HG02973 (cell line): ENCODE data around the gene TPI1.
"Not testable (repeated sequence)": the region's sequence is repeated elsewhere in the genome, so short reads cannot be mapped to it uniquely, and the experiment has no call there.

Source experiments
- ATAC-seq: cut with Tn5 transposase; IDR thresholded peaks from one replicate; pipeline ENCODE4 v1.9.1; 2021; ENCODE audit warnings: moderate library complexity; ENCODE audit not compliant: unreplicated experiment

TPI1 gene

DNA sequence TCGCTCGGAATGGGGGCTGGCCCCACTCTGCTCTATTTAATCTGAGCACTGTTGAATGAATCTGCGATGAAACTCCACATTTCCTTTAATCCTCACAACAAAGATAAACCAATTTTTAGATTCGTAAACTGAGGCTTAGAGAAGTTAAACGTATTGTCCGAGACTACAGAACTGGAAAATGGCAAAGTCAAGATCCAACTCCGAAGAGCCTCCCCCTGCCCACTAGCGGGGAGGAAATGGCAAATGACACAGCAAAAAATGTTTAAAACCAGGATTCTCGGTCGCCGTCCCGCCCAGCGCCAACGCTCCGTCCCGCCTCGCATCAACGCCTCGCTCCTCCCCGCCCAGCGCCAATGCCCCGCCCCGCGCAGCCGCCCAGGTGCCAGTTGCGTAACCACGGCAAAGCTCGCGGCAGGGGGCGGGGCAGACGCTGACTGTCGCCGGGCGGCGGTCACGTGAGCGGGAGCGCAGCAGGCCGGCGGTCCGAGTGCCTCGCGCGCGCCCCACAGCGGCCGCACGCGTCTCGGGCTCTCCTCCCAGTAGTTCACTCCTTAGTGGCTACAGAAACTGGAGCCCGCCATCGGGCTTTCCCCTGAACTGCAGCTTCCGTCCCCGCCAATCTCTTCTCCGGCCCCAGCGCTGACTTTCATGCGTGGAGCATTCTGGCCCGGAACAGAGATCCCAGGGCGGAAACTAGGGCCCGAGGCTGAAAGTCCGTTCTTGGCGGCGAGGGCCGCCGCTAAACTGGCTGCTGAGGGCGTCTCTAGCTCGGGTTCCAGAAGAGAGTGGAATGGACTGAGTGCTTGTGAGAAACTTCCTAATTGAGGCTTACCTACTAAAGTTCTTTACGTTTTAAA lies 23.7 kb downstream of the TPI1 start:
- peak; percentile 91 for ATAC-seq

- no peak for ATAC-seq
Observed at GRCh38 chr12:6891646-6892001, 24.3 kb downstream of the TPI1 start.

GRCh38 chr12:6892683-6893082 lies 25.4 kb downstream of the TPI1 start:
- ATAC-seq: not testable (repeated sequence)

DNA sequence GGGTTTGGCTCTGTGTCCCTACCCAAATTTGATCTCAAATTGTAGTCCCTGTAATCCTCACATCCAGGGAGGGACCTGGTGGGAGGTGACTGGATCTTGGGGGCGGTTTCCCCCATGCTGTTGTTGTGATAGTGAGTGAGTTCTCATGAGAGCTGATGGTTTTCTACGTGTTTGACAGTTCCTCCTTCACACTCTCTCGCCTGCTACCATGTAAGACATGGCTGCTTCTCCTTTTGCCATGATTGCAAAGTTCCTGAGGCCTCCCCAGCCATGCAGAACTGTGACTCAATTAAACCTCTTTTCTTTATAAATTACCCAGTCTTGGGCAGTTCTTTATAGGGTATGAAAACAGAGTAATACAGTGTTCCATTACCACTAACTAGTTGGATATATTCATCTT lies 27.0 kb downstream of the TPI1 start:
- no peak for ATAC-seq

GRCh38 chr12:6896846-6897435 lies 29.6 kb downstream of the TPI1 start:
- ATAC-seq: no peak

GRCh38 chr12:6899427-6899826 lies 32.1 kb downstream of the TPI1 start:
- no peak for ATAC-seq

DNA sequence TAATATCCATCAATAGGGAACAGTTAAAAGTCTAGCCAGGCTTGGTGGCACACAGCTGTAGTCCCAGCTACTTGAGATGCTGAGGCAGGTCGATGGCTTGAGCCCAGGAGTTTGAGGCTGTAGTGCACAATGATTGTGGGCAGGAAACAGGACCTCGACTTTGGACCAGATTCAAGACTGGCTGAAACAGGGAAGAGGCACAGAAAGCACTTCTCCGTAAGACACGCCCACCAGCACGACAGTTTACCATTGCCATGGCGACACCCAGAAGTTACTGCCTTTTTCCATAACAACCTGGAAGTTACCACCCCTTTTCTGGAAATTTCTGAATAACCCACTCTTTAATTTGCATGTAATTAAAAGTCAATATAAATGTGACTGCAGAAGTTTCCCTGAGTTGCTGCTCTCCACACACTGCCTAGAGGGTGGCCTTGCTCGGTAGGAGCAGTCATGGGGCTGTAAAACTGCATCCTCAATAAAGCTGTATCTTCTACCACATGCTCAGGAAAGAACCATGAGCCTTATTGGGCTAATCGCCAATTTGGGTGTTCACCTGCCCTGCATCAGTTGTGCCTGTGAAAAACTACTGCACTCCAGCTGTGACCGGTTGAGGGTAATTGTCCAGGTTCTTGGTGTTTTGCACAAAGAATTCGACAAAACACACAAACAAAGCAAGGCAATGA lies 32.6 kb downstream of the TPI1 start:
- ATAC-seq: no peak

- ATAC-seq: no peak
Observed at GRCh38 chr12:6902448-6902847, 35.1 kb downstream of the TPI1 start.

DNA sequence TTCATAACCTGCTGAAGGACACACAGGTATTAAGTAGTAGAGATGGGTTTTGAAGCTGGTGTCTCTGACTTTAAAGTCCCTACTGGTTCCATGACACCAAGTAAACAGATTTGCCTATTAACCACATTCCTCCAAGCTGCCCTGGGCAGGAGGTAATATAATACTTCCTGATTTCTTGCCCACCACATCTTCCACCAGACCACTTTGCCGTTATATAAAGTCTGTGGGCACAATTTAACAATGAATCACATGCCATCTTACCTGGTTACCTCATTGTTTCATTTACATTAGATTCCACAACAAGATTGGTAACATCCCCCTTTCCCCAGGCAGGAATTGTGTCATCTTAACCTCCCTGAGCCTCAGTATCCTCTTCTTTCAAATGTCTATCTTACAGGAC lies 36.4 kb downstream of the TPI1 start:
- no peak for ATAC-seq

DNA sequence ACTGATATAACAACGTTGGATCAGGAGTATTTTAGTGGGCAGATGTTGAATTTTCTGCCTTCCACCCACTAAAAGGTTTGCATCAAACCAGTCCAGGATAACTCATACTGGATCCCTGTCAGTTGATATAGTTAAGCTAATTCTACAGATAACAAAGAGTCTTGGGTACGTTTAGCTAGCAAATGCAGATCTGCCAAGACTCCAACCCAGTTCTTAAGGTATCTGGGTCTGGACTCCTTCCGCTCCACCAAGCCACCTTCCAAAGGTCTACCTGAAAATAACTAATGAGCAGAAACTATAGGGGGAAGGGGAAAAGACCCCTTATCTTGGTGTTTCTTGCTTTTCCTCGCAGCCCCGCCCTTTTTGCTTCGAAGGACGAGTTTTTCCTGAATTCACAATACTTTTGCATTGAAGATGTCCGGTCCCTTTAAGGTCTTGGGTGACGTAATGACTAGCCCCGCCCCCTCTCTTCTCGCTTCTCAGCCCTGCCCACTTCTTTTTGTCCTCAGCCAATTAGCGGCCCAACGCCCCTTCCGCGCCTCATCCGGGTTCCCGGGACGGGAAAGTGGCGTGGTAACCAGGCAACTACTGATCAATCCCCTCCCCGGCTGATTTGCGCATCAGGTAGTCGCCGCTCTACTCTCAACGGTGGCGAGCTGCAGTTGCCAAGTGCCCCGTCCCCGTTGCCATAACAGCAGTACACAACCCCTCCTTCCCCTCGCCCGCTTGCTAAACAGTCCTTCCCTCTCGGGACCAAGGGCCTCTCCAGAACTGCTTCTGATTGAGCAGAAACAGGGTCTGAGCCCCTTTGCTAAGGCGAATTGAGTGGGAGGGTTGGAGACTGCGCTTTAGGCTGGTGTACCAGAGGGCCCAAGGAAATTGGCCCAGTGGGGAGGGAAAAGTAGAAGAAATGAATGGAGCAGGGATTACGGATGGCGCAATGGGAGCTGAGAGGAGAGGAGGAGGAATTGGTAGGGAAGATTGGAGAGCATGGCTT lies 37.2 kb downstream of the TPI1 start, which contains the start of gene LRRC23:
TSS of gene LRRC23 (plus strand) at position 543 of the 997 bp plus-strand sequence. CDS start 812 bp downstream, outside the sequence.
- peak; percentile 84 for ATAC-seq

GRCh38 chr12:6905414-6906040 lies 38.2 kb downstream of the TPI1 start:
- no peak for ATAC-seq

DNA sequence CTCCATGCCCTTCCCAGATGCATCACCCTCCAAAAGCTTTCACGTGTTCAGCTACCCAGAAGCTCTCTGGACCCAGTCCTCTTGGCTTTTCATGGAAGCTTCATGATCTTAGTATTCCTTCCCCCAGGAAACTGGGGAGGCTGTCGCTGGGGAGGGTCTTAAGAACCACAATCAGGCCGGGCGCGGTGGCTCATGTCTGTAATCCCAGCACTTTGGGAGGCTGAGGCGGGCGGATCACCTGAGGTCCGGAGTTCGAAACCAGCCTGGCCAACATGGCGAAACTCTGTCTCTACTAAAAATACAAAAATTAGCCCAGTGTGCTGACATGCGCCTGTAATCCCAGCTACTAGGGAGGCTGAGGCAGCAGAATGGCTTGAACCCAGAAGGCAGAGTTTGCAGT lies 40.8 kb downstream of the TPI1 start:
- not testable (repeated sequence) for ATAC-seq

GRCh38 chr12:6909421-6910145 lies 42.3 kb downstream of the TPI1 start:
- ATAC-seq: no peak

- ATAC-seq: no peak
Observed at GRCh38 chr12:6912164-6912935, 45.0 kb downstream of the TPI1 start.

- ATAC-seq: peak; percentile 51
Observed at GRCh38 chr12:6914246-6914946, 47.1 kb downstream of the TPI1 start, which contains the start of gene ENO2. Gene ENO2, plus strand, starts transcription at chr12:6914580. Its CDS starts 1,253 bp downstream, at chr12:6915833.

- ATAC-seq: no peak
Observed at GRCh38 chr12:6914947-6915788, 47.8 kb downstream of the TPI1 start.

- ATAC-seq: no peak
Observed at GRCh38 chr12:6915789-6916285, 48.5 kb downstream of the TPI1 start.
